Lower lobe of right lung (tissue), 2 donors: ENCODE data around the gene ENOX1. TPM values are rescaled to one million over a fixed set of nuclear protein-coding genes. Genes with fewer than 3 reads are reported as not detected.

Experiments
- ATAC-seq, 2 donors: fragments of 200-7000 bp; cut with Tn5 transposase; one replicate each; pipeline ENCODE4 v1.9.1; 2020 to 2022; ENCODE audit warnings: mild to moderate bottlenecking in 2 of 2, moderate library complexity in 2 of 2
- DNase-seq: peaks from one replicate; pipeline ENCODE4 v3.0.0-alpha.2; 2020
- H3K27ac ChIP-seq: fragments of 200-600 bp; one replicate; pipeline ENCODE4 v1.8.0; 2022
- H3K27me3 ChIP-seq: fragments of 200-600 bp; one replicate; pipeline ENCODE4 v1.8.0; 2022; ENCODE audit warnings: low read depth
- H3K36me3 ChIP-seq: fragments of 200-600 bp; one replicate; pipeline ENCODE4 v1.8.0; 2022; ENCODE audit warnings: mild to moderate bottlenecking
- H3K4me1 ChIP-seq: fragments of 200-600 bp; one replicate; pipeline ENCODE4 v1.8.0; 2022
- H3K4me3 ChIP-seq: fragments of 200-600 bp; one replicate; pipeline ENCODE4 v1.8.0; 2022; ENCODE audit warnings: mild to moderate bottlenecking
- H3K9me3 ChIP-seq: fragments of 200-600 bp; one replicate; pipeline ENCODE4 v1.8.0; 2022
- CTCF ChIP-seq: fragments of 200-600 bp; IDR thresholded peaks from one replicate; pipeline ENCODE4 v1.8.0; 2022; ENCODE audit warnings: antibody characterized with exemption, mild to moderate bottlenecking
- intact Hi-C: fragments of 100-400 bp; cut with DNase I; formaldehyde crosslinking; loops from one replicate; pipeline ENCODE4 v1.11.0; 2022
- total RNA-seq: library from RNA; stranded (reverse); fragmentation: NEBNext Ultra II Directional; extraction: Animal tissue kit (Norgen Biotek cat#: 25700); gene quantifications from one replicate; pipeline ENCODE4 v1.2.1, GENCODE V29; 2021
- donor health status: DM: no; HTN: yes; CAD: no; lungs with severe emphysema.

Gene ENOX1
- total RNA-seq, 1 donor from 2014 or later = 2.0 TPM

- DNase-seq (no peak), ATAC-seq (no peak)
- H3K4me3 ChIP-seq = no peak overlapping the region
- H3K27me3 ChIP-seq = no peaks in the 10 kb centered on the region
- H3K36me3 ChIP-seq = no peaks in the 10 kb centered on the region
- intact Hi-C loops = no loop called here
- no peak for TF ChIP-seq CTCF
- H3K9me3 ChIP-seq = no peaks in the 10 kb centered on the region
- H3K27ac ChIP-seq = no peak overlapping the region
- no peaks in the 10 kb centered on the region for H3K4me1 ChIP-seq
These were observed 92.6 kb downstream of the ENOX1 start for GRCh38 chr13:43694146-43694664.

GRCh38 chr13:43693639-43694038 lies 93.1 kb downstream of the ENOX1 start:
- no peaks in the 10 kb centered on the region for H3K9me3 ChIP-seq
- no peaks in the 10 kb centered on the region for H3K4me1 ChIP-seq
- DNase-seq (no peak), ATAC-seq (no peak)
- no peak for TF ChIP-seq CTCF
- H3K4me3 ChIP-seq = no peak overlapping the region
- H3K27ac ChIP-seq = no peak overlapping the region
- intact Hi-C loops = no loop called here
- H3K36me3 ChIP-seq = no peaks in the 10 kb centered on the region
- H3K27me3 ChIP-seq = no peaks in the 10 kb centered on the region

- TF ChIP-seq CTCF = no peak
- Histone ChIP-seq H3K36me3 (no peaks in the 10 kb centered on the region), H3K4me3 (no peak overlapping the region), H3K27ac (no peak overlapping the region), H3K4me1 (no peaks in the 10 kb centered on the region), H3K27me3 (no peaks in the 10 kb centered on the region), H3K9me3 (no peaks in the 10 kb centered on the region)
- ATAC-seq = no peak
- DNase-seq = no peak
- intact Hi-C loops = no loop called here
These were observed 98.4 kb downstream of the ENOX1 start for GRCh38 chr13:43688227-43688907.

GRCh38 chr13:43687038-43687437 lies 99.7 kb downstream of the ENOX1 start:
- Histone ChIP-seq H3K27ac (no peak overlapping the region), H3K9me3 (no peaks in the 10 kb centered on the region), H3K4me1 (no peaks in the 10 kb centered on the region), H3K4me3 (no peak overlapping the region), H3K27me3 (no peaks in the 10 kb centered on the region), H3K36me3 (no peaks in the 10 kb centered on the region)
- ATAC-seq = no peak
- no peak for DNase-seq
- no peak for TF ChIP-seq CTCF
- intact Hi-C loops = no loop called here

GRCh38 chr13:43686557-43686956 lies 100.2 kb downstream of the ENOX1 start:
- no peak overlapping the region for H3K27ac ChIP-seq
- no peaks in the 10 kb centered on the region for H3K36me3 ChIP-seq
- H3K27me3 ChIP-seq = no peaks in the 10 kb centered on the region
- TF ChIP-seq CTCF = no peak
- H3K4me1 ChIP-seq = no peaks in the 10 kb centered on the region
- H3K4me3 ChIP-seq = no peak overlapping the region
- ATAC-seq (no peak), DNase-seq (no peak)
- H3K9me3 ChIP-seq = no peaks in the 10 kb centered on the region
- intact Hi-C loops = no loop called here
